ENCODE measurements around the gene OR10V1. TPM values are rescaled to one million over a fixed set of nuclear protein-coding genes. Genes with fewer than 3 reads are reported as not detected.

Gene OR10V1
- total RNA-seq = not detected

GRCh38 chr11:59713745-59714144, at the start of gene OR10V1:
Gene OR10V1 (minus strand): TSS chr11:59713845. CDS start chr11:59713845, 0 bp downstream.
- Histone ChIP-seq H3K4me3 (no peak within 1 kb of the TSS), H3K4me1 (no peaks in the 10 kb centered on the region), H3K9me3 (no peaks in the 10 kb centered on the region), H3K27ac (no peak within 1 kb of the TSS), H3K27me3 (peaks cover 9% of the 10 kb centered on the region), H3K36me3 (no peaks in the 10 kb centered on the region)
- TF ChIP-seq CTCF (IDR thresholded peaks at IDR 0.05) (no peak), EP300 (IDR thresholded peaks at IDR 0.05) (no peak), POLR2AphosphoS5 (IDR thresholded peaks at IDR 0.05) (no peak), POLR2A (IDR thresholded peaks at IDR 0.05) (no peak)
- WGBS, 2 donors (ENCODE audit: low coverage in 1 of 2) = 80 to 82% methylated on average over 1 to 2 of the region's 2 CpGs
- no peak for ATAC-seq

- no peak for ATAC-seq
- Histone ChIP-seq H3K36me3 (peaks cover 0 to 10% of the 10 kb centered on the region in 2 donors), H3K4me1 (peaks cover 0 to 35% (median 0%) of the 10 kb centered on the region in 3 donors), H3K4me3 (no peak overlapping the region), H3K27ac (no peak overlapping the region), H3K27me3 (no peaks in the 10 kb centered on the region), H3K9me3 (no peaks in the 10 kb centered on the region)
- TF ChIP-seq CTCF (IDR thresholded peaks at IDR 0.05) (no peak), POLR2A (IDR thresholded peaks at IDR 0.05) (no peak), POLR2AphosphoS5 (IDR thresholded peaks at IDR 0.05) (no peak), EP300 (IDR thresholded peaks at IDR 0.05) (no peak)
- 66 to 85% methylated on average over 2 to 4 of the region's 6 CpGs for WGBS, 2 donors (ENCODE audit: low coverage in 1 of 2)
Measured at GRCh38 chr11:59761993-59762392, 48.3 kb upstream of the OR10V1 start.

DNA sequence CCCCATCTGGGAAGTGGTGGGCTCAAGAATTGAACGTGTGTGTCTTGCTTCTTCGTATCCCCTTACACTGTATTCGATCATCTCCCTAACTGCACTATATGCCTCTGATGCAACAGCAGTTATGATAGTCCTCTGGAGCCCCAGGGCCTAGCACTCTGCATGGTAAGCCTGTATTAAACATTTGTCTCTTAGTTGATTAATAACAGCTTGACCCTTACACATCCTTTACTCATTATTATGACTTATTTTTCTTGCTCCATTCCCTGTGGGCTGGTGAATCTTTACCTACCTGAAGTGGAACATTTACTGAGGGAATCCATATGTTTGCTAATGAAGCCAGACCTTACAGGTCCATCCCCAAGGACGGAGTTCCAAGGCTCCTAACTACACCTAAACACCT, 47.1 kb upstream of the OR10V1 start:
- Histone ChIP-seq H3K27me3 (no peaks in the 10 kb centered on the region), H3K9me3 (no peaks in the 10 kb centered on the region), H3K4me3 (no peak overlapping the region), H3K27ac (no peak overlapping the region), H3K4me1 (peaks cover 0 to 41% (median 3%) of the 10 kb centered on the region in 3 donors), H3K36me3 (peaks cover 0 to 10% of the 10 kb centered on the region in 2 donors)
- no peak for TF ChIP-seq POLR2AphosphoS5 (IDR thresholded peaks at IDR 0.05)
- TF ChIP-seq EP300 (IDR thresholded peaks at IDR 0.05) = no peak
- no peak for TF ChIP-seq CTCF (IDR thresholded peaks at IDR 0.05)
- no peak for TF ChIP-seq POLR2A (IDR thresholded peaks at IDR 0.05)
- WGBS, 2 donors (ENCODE audit: low coverage in 1 of 2) = 91% methylated on average over 4 of the region's 4 CpGs; no CpG with 5 or more reads in 1 of the 2 donors
- no peak for ATAC-seq

DNA sequence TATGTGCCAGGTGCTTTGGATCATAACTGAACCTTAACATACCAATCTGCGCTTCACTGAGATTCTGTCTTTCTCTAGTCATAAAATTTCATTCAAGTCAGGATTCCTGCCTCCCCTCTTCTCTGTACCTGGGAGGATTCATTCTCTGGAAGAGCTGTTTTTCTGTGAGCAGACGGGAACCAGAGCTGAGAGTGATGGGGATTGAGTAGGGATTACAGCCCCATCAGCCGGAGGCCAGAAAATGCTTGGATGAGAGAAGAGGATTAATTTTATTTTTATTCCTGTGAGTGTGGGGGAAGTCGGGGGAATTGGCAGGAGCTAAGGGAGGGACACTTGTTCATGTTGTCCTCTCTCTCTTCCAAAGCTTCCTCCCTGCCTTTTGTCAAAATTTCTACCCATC, 46.3 kb upstream of the OR10V1 start:
- Histone ChIP-seq H3K27me3 (no peaks in the 10 kb centered on the region), H3K9me3 (no peaks in the 10 kb centered on the region), H3K27ac (no peak overlapping the region), H3K36me3 (peaks cover 0 to 10% of the 10 kb centered on the region in 2 donors), H3K4me3 (no peak overlapping the region), H3K4me1 (peaks cover 0 to 39% (median 3%) of the 10 kb centered on the region in 3 donors)
- TF ChIP-seq POLR2A (IDR thresholded peaks at IDR 0.05) (no peak), POLR2AphosphoS5 (IDR thresholded peaks at IDR 0.05) (no peak), CTCF (IDR thresholded peaks at IDR 0.05) (no peak), EP300 (IDR thresholded peaks at IDR 0.05) (no peak)
- 44 to 47% methylated on average over 2 to 4 of the region's 4 CpGs for WGBS, 2 donors (ENCODE audit: low coverage in 1 of 2)
- no peak for ATAC-seq

- H3K27me3 ChIP-seq = no peaks in the 10 kb centered on the region
- no peak overlapping the region for H3K27ac ChIP-seq
- H3K9me3 ChIP-seq = no peaks in the 10 kb centered on the region
- no peak overlapping the region for H3K4me3 ChIP-seq
- peaks cover 0 to 50% (median 3%) of the 10 kb centered on the region in 3 donors for H3K4me1 ChIP-seq
- WGBS, 2 donors (ENCODE audit: low coverage in 1 of 2) = 76 to 100% methylated on average over 2 to 3 of the region's 4 CpGs
- peaks cover 0 to 10% of the 10 kb centered on the region in 2 donors for H3K36me3 ChIP-seq
- TF ChIP-seq EP300 (IDR thresholded peaks at IDR 0.05) (no peak), POLR2A (IDR thresholded peaks at IDR 0.05) (no peak), POLR2AphosphoS5 (IDR thresholded peaks at IDR 0.05) (no peak), CTCF (IDR thresholded peaks at IDR 0.05) (no peak)
- no peak for ATAC-seq
Measured at GRCh38 chr11:59758401-59759037, 44.9 kb upstream of the OR10V1 start.

Data from gastroesophageal sphincter (tissue), 4 donors.